SU-DHL-6 (cell line): Measurements from ENCODE around the gene C6orf120.

Source experiments
- H2AFZ ChIP-seq: fragments of 200-600 bp; sonication (generic); 2 replicates; pipeline ENCODE4 v1.6.1; 2014; ENCODE audit warnings: low read depth, mild to moderate bottlenecking, moderate library complexity, mixed read lengths, antibody characterized with exemption, low read length; ENCODE audit not compliant: severe bottlenecking
- H3F3A ChIP-seq: fragments of 200-600 bp; shearing (Covaris generic); 2 replicates; pipeline ENCODE4 v1.6.0; 2016; ENCODE audit warnings: antibody characterized with exemption, mild to moderate bottlenecking; ENCODE audit not compliant: insufficient read depth
- H3K27ac ChIP-seq: fragments of 200-600 bp; sonication (generic); 2 replicates; pipeline ENCODE4 v1.5.1; 2016; ENCODE audit warnings: low read depth, mild to moderate bottlenecking, low read length, moderate library complexity, mixed read lengths
- H3K27me3 ChIP-seq: fragments of 200-600 bp; sonication (generic), shearing (Covaris generic); 2 replicates; pipeline ENCODE4 v1.6.0; 2014; ENCODE audit warnings: mild to moderate bottlenecking, low read length
- H3K36me3 ChIP-seq: fragments of 200-600 bp; sonication (generic); 2 replicates; pipeline ENCODE4 v1.6.1; 2014; ENCODE audit warnings: mild to moderate bottlenecking, low read length, mixed read lengths
- H3K4me2 ChIP-seq: fragments of 300-600, 200-600 bp; shearing (Covaris generic), sonication (generic); 2 replicates; pipeline ENCODE4 v1.6.0; 2014; ENCODE audit warnings: low read length, low read depth, mild to moderate bottlenecking; ENCODE audit not compliant: poor library complexity, severe bottlenecking
- H3K4me3 ChIP-seq: fragments of 200-600 bp; sonication (generic); 2 replicates; pipeline ENCODE4 v1.5.1; 2014; ENCODE audit warnings: antibody characterized with exemption, low read length, mild to moderate bottlenecking, mixed read lengths; ENCODE audit not compliant: insufficient read depth, poor library complexity, severe bottlenecking
- H3K79me2 ChIP-seq: fragments of 200-600 bp; sonication (generic); 2 replicates; pipeline ENCODE4 v1.6.1; 2014; ENCODE audit warnings: mild to moderate bottlenecking, low read length, moderate library complexity; ENCODE audit not compliant: insufficient read depth
- H3K9ac ChIP-seq: fragments of 200-600 bp; sonication (generic); 2 replicates; pipeline ENCODE4 v1.7.0; 2014; ENCODE audit warnings: mild to moderate bottlenecking, low read length
- H3K9me2 ChIP-seq: fragments of 200-600 bp; sonication (generic); replicated peaks from 2 replicates; pipeline ENCODE4 v1.6.1; 2014; ENCODE audit warnings: low read length; ENCODE audit not compliant: insufficient read depth
- H3K9me3 ChIP-seq: fragments of 200-600 bp; sonication (generic); 2 replicates; pipeline ENCODE4 v1.6.1; 2014; ENCODE audit warnings: low read length, mixed read lengths; ENCODE audit not compliant: insufficient read depth
- H4K20me1 ChIP-seq: fragments of 200-600 bp; sonication (generic); 2 replicates; pipeline ENCODE4 v1.6.1; 2014; ENCODE audit warnings: low read depth, mild to moderate bottlenecking, antibody characterized with exemption, low read length, moderate library complexity, mixed read lengths
- EZH2phosphoT487 ChIP-seq: fragments of 200-600 bp; sonication (generic), shearing (Covaris generic); conservative IDR thresholded peaks from 2 replicates; pipeline ENCODE4 v1.6.1; 2018; ENCODE audit warnings: mild to moderate bottlenecking, antibody characterized with exemption, low read length, moderate library complexity, mixed read lengths
- TF ChIP-seq, protein P1 (sequence below): fragments of 200-600 bp; sonication (generic); IDR thresholded peaks from one replicate; pipeline ENCODE4 v1.5.1; 2017; ENCODE audit warnings: antibody characterized with exemption, mild to moderate bottlenecking, low read length, moderate library complexity; ENCODE audit not compliant: insufficient read depth, poor library complexity, severe bottlenecking

Gene C6orf120

DNA sequence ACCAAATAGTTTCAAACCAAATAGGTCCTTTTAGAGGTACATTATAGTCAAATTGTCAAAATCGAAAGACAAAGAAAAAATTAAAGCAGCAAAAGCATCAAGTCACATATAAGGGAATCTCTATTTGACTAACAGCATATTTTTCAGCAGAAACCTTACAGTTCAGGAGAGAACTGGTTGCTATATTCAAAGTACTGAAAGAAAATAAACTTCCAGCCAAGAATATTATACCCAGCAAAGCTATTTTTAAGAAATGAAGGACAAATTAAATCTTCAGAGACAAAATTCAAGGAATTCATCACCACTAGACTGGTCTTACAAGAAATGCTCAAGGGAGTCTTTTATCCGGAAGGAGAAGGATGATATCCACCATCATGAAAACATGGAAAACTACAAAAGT, 16.1 kb upstream of the C6orf120 start:
- H4K20me1 ChIP-seq, result no peaks in the 10 kb centered on the region
- H3K27ac ChIP-seq, result no peak overlapping the region
- no peak for TF ChIP-seq EZH2phosphoT487
- TF ChIP-seq, protein P1, sequence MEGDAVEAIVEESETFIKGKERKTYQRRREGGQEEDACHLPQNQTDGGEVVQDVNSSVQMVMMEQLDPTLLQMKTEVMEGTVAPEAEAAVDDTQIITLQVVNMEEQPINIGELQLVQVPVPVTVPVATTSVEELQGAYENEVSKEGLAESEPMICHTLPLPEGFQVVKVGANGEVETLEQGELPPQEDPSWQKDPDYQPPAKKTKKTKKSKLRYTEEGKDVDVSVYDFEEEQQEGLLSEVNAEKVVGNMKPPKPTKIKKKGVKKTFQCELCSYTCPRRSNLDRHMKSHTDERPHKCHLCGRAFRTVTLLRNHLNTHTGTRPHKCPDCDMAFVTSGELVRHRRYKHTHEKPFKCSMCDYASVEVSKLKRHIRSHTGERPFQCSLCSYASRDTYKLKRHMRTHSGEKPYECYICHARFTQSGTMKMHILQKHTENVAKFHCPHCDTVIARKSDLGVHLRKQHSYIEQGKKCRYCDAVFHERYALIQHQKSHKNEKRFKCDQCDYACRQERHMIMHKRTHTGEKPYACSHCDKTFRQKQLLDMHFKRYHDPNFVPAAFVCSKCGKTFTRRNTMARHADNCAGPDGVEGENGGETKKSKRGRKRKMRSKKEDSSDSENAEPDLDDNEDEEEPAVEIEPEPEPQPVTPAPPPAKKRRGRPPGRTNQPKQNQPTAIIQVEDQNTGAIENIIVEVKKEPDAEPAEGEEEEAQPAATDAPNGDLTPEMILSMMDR, result no peak
- H2AFZ ChIP-seq, result no peak overlapping the region
- H3K9me3 ChIP-seq, result peaks cover 14% of the 10 kb centered on the region; the same call in 1 of the 2 replicates
- no peaks in the 10 kb centered on the region for H3K27me3 ChIP-seq
- no peak overlapping the region for H3K9ac ChIP-seq
- no peaks in the 10 kb centered on the region for H3F3A ChIP-seq
- H3K4me3 ChIP-seq, result no peak overlapping the region
- peaks cover 17% of the 10 kb centered on the region; the same call in 1 of the 2 replicates for H3K79me2 ChIP-seq
- no peak overlapping the region for H3K4me2 ChIP-seq
- H3K36me3 ChIP-seq, result peaks cover 42% of the 10 kb centered on the region
- no peaks in the 10 kb centered on the region for H3K9me2 ChIP-seq

DNA sequence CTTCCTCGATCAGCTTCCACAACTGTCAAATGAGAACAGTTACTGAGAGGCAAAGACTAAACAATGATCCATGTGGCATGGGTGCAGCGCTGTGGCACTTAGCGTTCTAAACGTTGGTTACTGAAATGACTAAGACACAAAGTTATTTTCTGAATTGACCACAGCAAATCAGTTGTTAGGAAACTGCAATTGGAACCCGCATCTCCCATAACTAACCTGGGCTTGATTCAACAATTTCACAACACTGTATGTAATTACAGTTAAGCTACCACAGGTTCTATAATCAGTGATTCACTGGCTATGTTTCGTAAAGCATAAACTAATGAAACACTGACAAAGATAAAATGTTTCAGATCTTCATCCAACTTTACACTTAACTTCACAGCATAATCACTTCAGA, 12.6 kb upstream of the C6orf120 start:
- Histone ChIP-seq H3K9me2 (no peaks in the 10 kb centered on the region), H3K27ac (no peak overlapping the region), H2AFZ (no peak overlapping the region), H3F3A (0 out of 2 replicates have a peak, but pooled peaks cover 3% of the 10 kb centered on the region), H3K79me2 (peaks cover 30% of the 10 kb centered on the region; the same call in 1 of the 2 replicates), H3K4me3 (no peak overlapping the region), H3K9ac (no peak overlapping the region), H3K36me3 (peaks cover 38% of the 10 kb centered on the region), H3K27me3 (no peaks in the 10 kb centered on the region), H4K20me1 (no peaks in the 10 kb centered on the region), H3K9me3 (peaks cover 14% of the 10 kb centered on the region; the same call in 1 of the 2 replicates), H3K4me2 (no peak overlapping the region)
- TF ChIP-seq, protein P1, result no peak
- no peak for TF ChIP-seq EZH2phosphoT487

DNA sequence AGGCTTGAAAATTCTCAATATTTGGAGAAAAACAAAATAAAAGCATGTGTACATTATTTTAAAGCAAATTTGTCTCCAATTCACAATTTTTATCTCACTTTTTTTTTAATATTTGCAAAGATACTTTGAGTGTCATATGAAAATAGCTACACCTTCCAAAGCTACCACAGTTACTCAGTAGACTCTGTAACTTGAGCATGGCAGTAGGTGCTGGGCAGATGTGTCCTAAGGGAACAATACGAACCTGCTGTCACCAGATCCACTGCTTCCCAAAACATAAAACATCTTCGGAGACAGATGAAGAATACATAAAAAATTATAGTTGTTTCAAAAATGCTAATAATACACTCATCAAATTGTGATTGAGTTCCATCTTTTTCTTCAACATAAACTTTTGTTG, 10.7 kb upstream of the C6orf120 start:
- H3K27me3 ChIP-seq, result no peaks in the 10 kb centered on the region
- no peak overlapping the region for H3K27ac ChIP-seq
- peaks cover 29% of the 10 kb centered on the region for H3K36me3 ChIP-seq
- no peak overlapping the region for H2AFZ ChIP-seq
- no peak overlapping the region for H3K9ac ChIP-seq
- peaks cover 31% of the 10 kb centered on the region for H3K79me2 ChIP-seq
- no peak overlapping the region for H3K4me2 ChIP-seq
- no peak overlapping the region for H3K4me3 ChIP-seq
- no peaks in the 10 kb centered on the region for H4K20me1 ChIP-seq
- H3K9me2 ChIP-seq, result no peaks in the 10 kb centered on the region
- H3F3A ChIP-seq, result 0 out of 2 replicates have a peak, but pooled peaks cover 3% of the 10 kb centered on the region
- peaks cover 6% of the 10 kb centered on the region; the same call in 1 of the 2 replicates for H3K9me3 ChIP-seq
- TF ChIP-seq EZH2phosphoT487, result no peak
- TF ChIP-seq, protein P1, result no peak
